Measurements from ENCODE around the gene IGFLR1.
"Not testable (repeated sequence)": the region's sequence is repeated elsewhere in the genome, so short reads cannot be mapped to it uniquely, and the experiment has no call there.

The IGFLR1 gene

GRCh38 chr19:35704218-35704617, 38.0 kb downstream of the IGFLR1 start, which contains the start of gene ZBTB32:
ZBTB32 (plus strand) TSS chr19:35704558; CDS start chr19:35714627, 10,069 bp downstream.
- no peak for FAIRE-seq

GRCh38 chr19:35703343-35703742, 38.9 kb downstream of the IGFLR1 start:
- FAIRE-seq = no peak

GRCh38 chr19:35702223-35703012, 39.8 kb downstream of the IGFLR1 start:
- peak; percentile 95 for FAIRE-seq

- no peak for FAIRE-seq
These were observed 45.4 kb downstream of the IGFLR1 start for GRCh38 chr19:35696835-35697234.

GRCh38 chr19:35695895-35696422, 46.3 kb downstream of the IGFLR1 start:
- no peak for FAIRE-seq

GRCh38 chr19:35693835-35694599, 48.2 kb downstream of the IGFLR1 start:
- FAIRE-seq = no peak

GRCh38 chr19:35693422-35693821, 48.8 kb downstream of the IGFLR1 start:
- no peak for FAIRE-seq

GRCh38 chr19:35692010-35692409, 50.2 kb downstream of the IGFLR1 start:
- FAIRE-seq = no peak

- not testable (repeated sequence) for FAIRE-seq
These were observed 51.1 kb downstream of the IGFLR1 start for GRCh38 chr19:35691106-35691505.

- peak; percentile 82 for FAIRE-seq
These were observed 52.4 kb downstream of the IGFLR1 start for GRCh38 chr19:35689836-35690235.

All from endometrium (tissue), 2 donors.